Myocyte (in vitro differentiated cells): Measurements from ENCODE around the gene MMP7. TPM values are rescaled to one million over a fixed set of nuclear protein-coding genes. Genes with fewer than 3 reads are reported as not detected.
"Not testable (repeated sequence)": the region's sequence is repeated elsewhere in the genome, so short reads cannot be mapped to it uniquely, and the experiment has no call there.

Experiments
- DNase-seq: peaks from one replicate; pipeline ENCODE4 v3.0.0-alpha.2; 2012; ENCODE audit warnings: low read depth
- total RNA-seq: library from RNA; depleted of rRNA; stranded (reverse); fragments of >200 nt; gene quantifications from 2 replicates; pipeline ENCODE4 v1.2.3, GENCODE V29; 2014

The MMP7 gene
- total RNA-seq, 1 donor from 2014 or later: not detected

- no peak for DNase-seq
These were observed 9.0 kb upstream of the MMP7 start for GRCh38 chr11:102539567-102539966.

- no peak for DNase-seq
These were observed 8.4 kb upstream of the MMP7 start for GRCh38 chr11:102538932-102539331.

- peak; percentile 3 for DNase-seq
These were observed 3.8 kb upstream of the MMP7 start for GRCh38 chr11:102534261-102534872.

GRCh38 chr11:102528618-102529017, 1.9 kb downstream of the MMP7 start:
- DNase-seq: no peak

GRCh38 chr11:102527684-102528083, 2.9 kb downstream of the MMP7 start:
- no peak for DNase-seq

- no peak for DNase-seq
These were observed 3.5 kb downstream of the MMP7 start for GRCh38 chr11:102527041-102527440.

GRCh38 chr11:102523887-102524286, 6.7 kb downstream of the MMP7 start:
- DNase-seq: no peak

- DNase-seq: no peak
These were observed 7.4 kb downstream of the MMP7 start for GRCh38 chr11:102523189-102523570.

- no peak for DNase-seq
These were observed 8.0 kb downstream of the MMP7 start for GRCh38 chr11:102522312-102523188.

- no peak for DNase-seq
These were observed 9.4 kb downstream of the MMP7 start for GRCh38 chr11:102521121-102521520.

GRCh38 chr11:102520514-102520913, 10.0 kb downstream of the MMP7 start:
- no peak for DNase-seq

GRCh38 chr11:102518296-102519094, 12.1 kb downstream of the MMP7 start:
- DNase-seq: no peak

- no peak for DNase-seq
These were observed 12.9 kb downstream of the MMP7 start for GRCh38 chr11:102517670-102518069.

GRCh38 chr11:102516179-102516578, 14.4 kb downstream of the MMP7 start:
- DNase-seq: no peak

GRCh38 chr11:102513869-102514268, 16.7 kb downstream of the MMP7 start:
- DNase-seq: peak; percentile 51

- DNase-seq: no peak
These were observed 20.0 kb downstream of the MMP7 start for GRCh38 chr11:102510439-102511135.

GRCh38 chr11:102502831-102503230, 27.7 kb downstream of the MMP7 start:
- DNase-seq: not testable (repeated sequence)

GRCh38 chr11:102500829-102501228, 29.7 kb downstream of the MMP7 start:
- no peak for DNase-seq

- DNase-seq: no peak
These were observed 30.6 kb downstream of the MMP7 start for GRCh38 chr11:102499931-102500330.

- no peak for DNase-seq
These were observed 31.4 kb downstream of the MMP7 start for GRCh38 chr11:102499151-102499550.

GRCh38 chr11:102497061-102497460, 33.5 kb downstream of the MMP7 start:
- DNase-seq: no peak
